Tongue (tissue), 2 donors: ENCODE data around the gene TNFRSF19. TPM values are rescaled to one million over a fixed set of nuclear protein-coding genes. Genes with fewer than 3 reads are reported as not detected.
"Not testable (repeated sequence)": the region's sequence is repeated elsewhere in the genome, so short reads cannot be mapped to it uniquely, and the experiment has no call there.

ENCODE experiments used
- DNase-seq: peaks from one replicate; pipeline ENCODE4 v3.0.0-alpha.2; 2015
- total RNA-seq: library from RNA; depleted of rRNA; stranded (reverse); fragments of >200 nt; gene quantifications from one replicate; pipeline ENCODE4 v1.2.3, GENCODE V29; 2014

TNFRSF19 gene
- total RNA-seq, 1 donor from 2014 or later, result 34.4 TPM

- DNase-seq, result peak; percentile 81
Measured at GRCh38 chr13:23656637-23657371, 86.6 kb downstream of the TNFRSF19 start.

GRCh38 chr13:23658929-23659541 lies 88.8 kb downstream of the TNFRSF19 start:
- no peak for DNase-seq

- DNase-seq, result no peak
Measured at GRCh38 chr13:23660249-23660648, 90.0 kb downstream of the TNFRSF19 start.

- DNase-seq, result no peak
Measured at GRCh38 chr13:23666582-23666981, 96.4 kb downstream of the TNFRSF19 start.

GRCh38 chr13:23667750-23668149 lies 97.5 kb downstream of the TNFRSF19 start:
- no peak for DNase-seq

GRCh38 chr13:23668562-23668961 lies 98.3 kb downstream of the TNFRSF19 start:
- DNase-seq, result no peak

GRCh38 chr13:23670793-23671192 lies 100.6 kb downstream of the TNFRSF19 start:
- DNase-seq, result no peak

GRCh38 chr13:23671377-23671776 lies 101.2 kb downstream of the TNFRSF19 start:
- DNase-seq, result no peak

GRCh38 chr13:23671897-23672296 lies 101.7 kb downstream of the TNFRSF19 start:
- no peak for DNase-seq

- DNase-seq, result no peak
Measured at GRCh38 chr13:23672616-23673015, 102.4 kb downstream of the TNFRSF19 start.

- peak; percentile 78 for DNase-seq
Measured at GRCh38 chr13:23673354-23673753, 103.1 kb downstream of the TNFRSF19 start.

GRCh38 chr13:23673867-23674605 lies 103.8 kb downstream of the TNFRSF19 start:
- DNase-seq, result no peak

- no peak for DNase-seq
Measured at GRCh38 chr13:23674795-23675640, 104.8 kb downstream of the TNFRSF19 start.

- DNase-seq, result not testable (repeated sequence)
Measured at GRCh38 chr13:23677679-23678288, 107.6 kb downstream of the TNFRSF19 start.

GRCh38 chr13:23678795-23679194 lies 108.6 kb downstream of the TNFRSF19 start:
- DNase-seq, result no peak

- DNase-seq, result no peak
Measured at GRCh38 chr13:23679220-23679619, 109.0 kb downstream of the TNFRSF19 start.

GRCh38 chr13:23680845-23681669 lies 110.8 kb downstream of the TNFRSF19 start:
- DNase-seq, result no peak

- no peak for DNase-seq
Measured at GRCh38 chr13:23683084-23683483, 112.9 kb downstream of the TNFRSF19 start.

GRCh38 chr13:23684647-23685046 lies 114.4 kb downstream of the TNFRSF19 start:
- DNase-seq, result no peak

- DNase-seq, result no peak
Measured at GRCh38 chr13:23685416-23685815, 115.2 kb downstream of the TNFRSF19 start.

- no peak for DNase-seq
Measured at GRCh38 chr13:23686948-23687347, 116.7 kb downstream of the TNFRSF19 start.
